Right lobe of liver (tissue), 4 donors: ENCODE data around the gene FARS2.

Source experiments
- POLR2A ChIP-seq: fragments of 450-650 bp; IDR thresholded peaks from one replicate; pipeline ENCODE4 v1.6.1; 2017; ENCODE audit warnings: antibody characterized with exemption, mild to moderate bottlenecking
- TF ChIP-seq, protein P1 (sequence below), 4 donors: fragments of 200-600 bp in 3 of 4; fragments of 450-650 bp in 1 of 4; IDR thresholded peaks; one replicate each; pipeline versions ENCODE4 v1.5.1 to v1.8.0; 2016 to 2022; ENCODE audit warnings: antibody characterized with exemption in 4 of 4, mild to moderate bottlenecking in 2 of 4
- donor health status: DM: no; HTN: no; CAD: no.
- donor health status: DM: no; HTN: no; CAD: no.
- donor health status: DM: no; HTN: yes; CAD: no.

DNA sequence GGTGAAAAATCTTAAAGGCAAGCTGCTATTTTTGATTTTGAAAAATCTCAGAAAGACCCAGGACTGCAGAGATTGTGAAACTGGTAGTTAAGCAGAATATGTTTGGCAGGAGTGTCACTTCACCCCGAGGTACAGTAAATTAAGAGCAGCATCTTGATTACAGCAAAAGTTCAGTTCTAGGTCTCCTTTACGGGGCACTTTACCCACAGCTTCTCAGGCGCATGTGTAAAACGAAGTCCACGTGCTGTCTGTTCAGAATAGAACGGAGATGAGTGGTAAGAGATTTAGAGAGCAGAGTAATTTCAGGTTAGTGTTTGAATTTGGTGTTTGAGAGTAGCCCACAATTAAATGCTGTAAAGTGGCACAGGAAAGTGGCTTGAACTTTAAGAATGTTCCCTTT lies 84.0 kb downstream of the FARS2 start:
- TF ChIP-seq, protein P1, sequence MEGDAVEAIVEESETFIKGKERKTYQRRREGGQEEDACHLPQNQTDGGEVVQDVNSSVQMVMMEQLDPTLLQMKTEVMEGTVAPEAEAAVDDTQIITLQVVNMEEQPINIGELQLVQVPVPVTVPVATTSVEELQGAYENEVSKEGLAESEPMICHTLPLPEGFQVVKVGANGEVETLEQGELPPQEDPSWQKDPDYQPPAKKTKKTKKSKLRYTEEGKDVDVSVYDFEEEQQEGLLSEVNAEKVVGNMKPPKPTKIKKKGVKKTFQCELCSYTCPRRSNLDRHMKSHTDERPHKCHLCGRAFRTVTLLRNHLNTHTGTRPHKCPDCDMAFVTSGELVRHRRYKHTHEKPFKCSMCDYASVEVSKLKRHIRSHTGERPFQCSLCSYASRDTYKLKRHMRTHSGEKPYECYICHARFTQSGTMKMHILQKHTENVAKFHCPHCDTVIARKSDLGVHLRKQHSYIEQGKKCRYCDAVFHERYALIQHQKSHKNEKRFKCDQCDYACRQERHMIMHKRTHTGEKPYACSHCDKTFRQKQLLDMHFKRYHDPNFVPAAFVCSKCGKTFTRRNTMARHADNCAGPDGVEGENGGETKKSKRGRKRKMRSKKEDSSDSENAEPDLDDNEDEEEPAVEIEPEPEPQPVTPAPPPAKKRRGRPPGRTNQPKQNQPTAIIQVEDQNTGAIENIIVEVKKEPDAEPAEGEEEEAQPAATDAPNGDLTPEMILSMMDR (IDR thresholded peaks at IDR 0.05), result no peak
- TF ChIP-seq POLR2A, result no peak
